Osteoblast (primary cell): ENCODE measurements around the gene C2CD4D. TPM values are rescaled to one million over a fixed set of nuclear protein-coding genes. Genes with fewer than 3 reads are reported as not detected.

Experiments used
- DNase-seq: peaks from one replicate; pipeline ENCODE4 v3.0.0; 2011; ENCODE audit warnings: low spot score, mixed read lengths; ENCODE audit not compliant: insufficient read length; ENCODE audit errors: missing footprints
- H2AFZ ChIP-seq: 2 replicates; pipeline ENCODE4 v1.6.0; 2011; ENCODE audit warnings: mild to moderate bottlenecking, low read length
- H3K27ac ChIP-seq: 2 replicates; pipeline ENCODE4 v1.5.1; 2011; ENCODE audit warnings: mild to moderate bottlenecking, low read depth, low read length, moderate library complexity
- H3K27me3 ChIP-seq: 2 replicates; pipeline ENCODE4 v1.6.0; 2012; ENCODE audit warnings: mild to moderate bottlenecking, control low read depth, inconsistent platforms, low read length, moderate library complexity; ENCODE audit not compliant: insufficient read depth
- H3K36me3 ChIP-seq: 2 replicates; pipeline ENCODE4 v1.5.1; 2011; ENCODE audit warnings: mild to moderate bottlenecking, low read length, control low read depth, moderate library complexity; ENCODE audit not compliant: insufficient read depth
- H3K4me1 ChIP-seq: 2 replicates; pipeline ENCODE4 v1.5.1; 2011; ENCODE audit warnings: mild to moderate bottlenecking, low read length, control low read depth, moderate library complexity; ENCODE audit not compliant: insufficient read depth
- H3K4me2 ChIP-seq: 2 replicates; pipeline ENCODE4 v1.6.0; 2011; ENCODE audit warnings: mild to moderate bottlenecking, low read length; ENCODE audit not compliant: insufficient read depth
- H3K4me3 ChIP-seq: fragments of 200-600 bp; sonication (generic); 3 replicates; pipeline ENCODE4 v1.5.1; 2012; ENCODE audit warnings: mild to moderate bottlenecking, low read length, inconsistent platforms; ENCODE audit not compliant: insufficient read depth
- H3K79me2 ChIP-seq: 2 replicates; pipeline ENCODE4 v1.6.0; 2012; ENCODE audit warnings: mild to moderate bottlenecking, low read length, control low read depth, inconsistent platforms; ENCODE audit not compliant: insufficient read depth
- H3K9me3 ChIP-seq: 2 replicates; pipeline ENCODE4 v1.5.1; 2011; ENCODE audit warnings: low read depth, low read length, control low read depth
- H4K20me1 ChIP-seq: 2 replicates; pipeline ENCODE4 v1.6.0; 2012; ENCODE audit warnings: mild to moderate bottlenecking, low read length, control low read depth; ENCODE audit not compliant: insufficient read depth
- small RNA-seq: library from RNA; depleted of rRNA; stranded (forward); fragments of <200 nt; gene quantifications from one replicate; pipeline ENCODE3, GENCODE V24; 2012
- total RNA-seq: library from RNA; depleted of rRNA; stranded (reverse); fragments of >200 nt; gene quantifications from 2 replicates; pipeline ENCODE4 v1.2.3, GENCODE V29; 2012
- TF ChIP-seq, protein P1 (sequence below): IDR thresholded peaks from 2 replicates; pipeline ENCODE4 v1.5.1; 2011; ENCODE audit warnings: mild to moderate bottlenecking, low read depth, low read length, moderate library complexity; ENCODE audit errors: extremely low read depth

The C2CD4D gene
- total RNA-seq, 1 donor = not detected

DNA sequence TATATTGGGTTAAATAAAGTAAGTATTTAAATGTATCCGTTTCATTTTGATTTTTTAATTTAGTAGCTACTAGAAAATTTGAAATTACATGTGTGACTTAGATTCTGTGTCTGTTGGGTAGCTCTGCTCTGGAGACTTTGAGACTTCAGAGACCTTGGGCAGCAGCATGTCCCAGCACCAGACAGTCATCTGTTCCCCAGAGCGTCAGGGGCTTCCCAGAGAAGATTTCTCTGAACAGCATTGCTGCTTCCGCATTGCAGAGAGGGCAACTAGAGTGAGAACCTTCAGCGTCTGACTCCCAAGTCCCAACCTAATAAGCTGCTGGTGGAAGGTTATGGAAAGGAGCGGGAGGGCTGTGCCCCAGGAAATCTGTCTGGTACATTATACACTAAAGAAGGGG is 41.0 kb downstream of the C2CD4D start:
- Histone ChIP-seq H3K4me1 (no peaks in the 10 kb centered on the region), H3K4me3 (no peak overlapping the region), H3K79me2 (no peaks in the 10 kb centered on the region), H3K36me3 (no peaks in the 10 kb centered on the region), H4K20me1 (no peaks in the 10 kb centered on the region), H3K27ac (no peak overlapping the region), H2AFZ (no peak overlapping the region), H3K4me2 (no peak overlapping the region), H3K27me3 (peaks cover 53% of the 10 kb centered on the region), H3K9me3 (no peaks in the 10 kb centered on the region)
- DNase-seq = no peak
- TF ChIP-seq, protein P1, sequence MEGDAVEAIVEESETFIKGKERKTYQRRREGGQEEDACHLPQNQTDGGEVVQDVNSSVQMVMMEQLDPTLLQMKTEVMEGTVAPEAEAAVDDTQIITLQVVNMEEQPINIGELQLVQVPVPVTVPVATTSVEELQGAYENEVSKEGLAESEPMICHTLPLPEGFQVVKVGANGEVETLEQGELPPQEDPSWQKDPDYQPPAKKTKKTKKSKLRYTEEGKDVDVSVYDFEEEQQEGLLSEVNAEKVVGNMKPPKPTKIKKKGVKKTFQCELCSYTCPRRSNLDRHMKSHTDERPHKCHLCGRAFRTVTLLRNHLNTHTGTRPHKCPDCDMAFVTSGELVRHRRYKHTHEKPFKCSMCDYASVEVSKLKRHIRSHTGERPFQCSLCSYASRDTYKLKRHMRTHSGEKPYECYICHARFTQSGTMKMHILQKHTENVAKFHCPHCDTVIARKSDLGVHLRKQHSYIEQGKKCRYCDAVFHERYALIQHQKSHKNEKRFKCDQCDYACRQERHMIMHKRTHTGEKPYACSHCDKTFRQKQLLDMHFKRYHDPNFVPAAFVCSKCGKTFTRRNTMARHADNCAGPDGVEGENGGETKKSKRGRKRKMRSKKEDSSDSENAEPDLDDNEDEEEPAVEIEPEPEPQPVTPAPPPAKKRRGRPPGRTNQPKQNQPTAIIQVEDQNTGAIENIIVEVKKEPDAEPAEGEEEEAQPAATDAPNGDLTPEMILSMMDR = no peak

- Histone ChIP-seq H3K27ac (no peak overlapping the region), H4K20me1 (no peaks in the 10 kb centered on the region), H3K36me3 (no peaks in the 10 kb centered on the region), H2AFZ (peak overlapping the region; percentile 100), H3K4me3 (peak overlapping the region; percentile 94), H3K4me2 (peak overlapping the region; percentile 100), H3K27me3 (peaks cover 3% of the 10 kb centered on the region), H3K79me2 (no peaks in the 10 kb centered on the region), H3K4me1 (peaks cover 10% of the 10 kb centered on the region), H3K9me3 (no peaks in the 10 kb centered on the region)
- TF ChIP-seq, protein P1 = no peak
- peak; percentile 80 for DNase-seq
Measured at GRCh38 chr1:151790940-151791651, 48.5 kb downstream of the C2CD4D start.

- no peaks in the 10 kb centered on the region for H3K9me3 ChIP-seq
Measured at GRCh38 chr1:151790071-151790939, 49.3 kb downstream of the C2CD4D start, which contains the start of gene TDRKH. Gene TDRKH, minus strand, starts transcription at chr1:151790500. Its CDS starts 7,478 bp downstream, at chr1:151783022.

More at GRCh38 chr1:151790071-151790939, 49.3 kb downstream of the C2CD4D start, which contains the start of gene TDRKH:
- peak within 1 kb of the TSS; percentile 100 for H2AFZ ChIP-seq
- peak; percentile 99 for DNase-seq
- TF ChIP-seq, protein P1 = peak; percentile 13
- no peaks in the 10 kb centered on the region for H4K20me1 ChIP-seq
- peak within 1 kb of the TSS; percentile 100 for H3K4me2 ChIP-seq
- peaks cover 5% of the 10 kb centered on the region for H3K27me3 ChIP-seq
- no peaks in the 10 kb centered on the region for H3K36me3 ChIP-seq
- peak within 1 kb of the TSS; percentile 94 for H3K4me3 ChIP-seq
- H3K4me1 ChIP-seq = peaks cover 10% of the 10 kb centered on the region
- H3K27ac ChIP-seq = no peak within 1 kb of the TSS
- H3K79me2 ChIP-seq = no peaks in the 10 kb centered on the region

Small RNA genes within 50 kb of the gene (small RNA-seq; reads per million reads assigned to genes)
- gene RF00019 = not detected

Other genes starting within 250 kb of the C2CD4D start
- gene SNX27, start 227.8 kb downstream of the C2CD4D start, total RNA-seq = 23.5 and 25.6 TPM in 2 replicates
- not detected in 2 replicates for gene CELF3, start 123.0 kb downstream of the C2CD4D start, total RNA-seq
- gene RIIAD1, start 118.3 kb downstream of the C2CD4D start, total RNA-seq = not detected in 2 replicates
- 68.4 and 73.8 TPM in 2 replicates for gene MRPL9, start 76.3 kb downstream of the C2CD4D start, total RNA-seq
- gene TDRKH, start 49.3 kb downstream of the C2CD4D start, total RNA-seq = 1.1 and 1.2 TPM in 2 replicates
- not detected in 2 replicates for gene LINGO4, start 34.4 kb downstream of the C2CD4D start, total RNA-seq
- gene RORC, start 8.0 kb downstream of the C2CD4D start, total RNA-seq = not detected in 2 replicates
- gene THEM5, start 13.9 kb upstream of the C2CD4D start, total RNA-seq = not detected in 2 replicates
- gene THEM4, start 69.7 kb upstream of the C2CD4D start, total RNA-seq = 9.8 and 13.8 TPM in 2 replicates
- gene S100A10, start 154.0 kb upstream of the C2CD4D start, total RNA-seq = 103 and 116 TPM in 2 replicates
- 142 and 167 TPM in 2 replicates for gene S100A11, start 197.2 kb upstream of the C2CD4D start, total RNA-seq
- gene TCHHL1, start 249.2 kb upstream of the C2CD4D start, total RNA-seq = not detected in 2 replicates